Activated CD4-positive, CD25-positive, alpha-beta regulatory T cell (primary cell): Measurements from ENCODE around the gene RPS6KB2.
"Not testable (repeated sequence)": the region's sequence is repeated elsewhere in the genome, so short reads cannot be mapped to it uniquely, and the experiment has no call there.

ENCODE experiments used
- DNase-seq, 4 experiments: peaks; one replicate each; lab custom pipeline; 2025; lab: John Stamatoyannopoulos, UW

The RPS6KB2 gene

GRCh38 chr11:67466962-67467771 lies 38.9 kb downstream of the RPS6KB2 start:
- DNase-seq: no peak

- DNase-seq: no peak
These were observed 39.8 kb downstream of the RPS6KB2 start for GRCh38 chr11:67468056-67468455.

GRCh38 chr11:67468456-67468758 lies 40.1 kb downstream of the RPS6KB2 start:
- no peak for DNase-seq

- peak; percentile 87 to 91 (median 88) for DNase-seq
These were observed 40.6 kb downstream of the RPS6KB2 start, which contains the start of gene TMEM134 for GRCh38 chr11:67468759-67469507. TMEM134 (minus strand) TSS chr11:67469251; CDS start chr11:67469192, 59 bp downstream.

GRCh38 chr11:67469508-67469811 lies 41.2 kb downstream of the RPS6KB2 start:
- DNase-seq: no peak

- no peak for DNase-seq
These were observed 42.2 kb downstream of the RPS6KB2 start for GRCh38 chr11:67470337-67471002.

- DNase-seq: no peak
These were observed 44.6 kb downstream of the RPS6KB2 start for GRCh38 chr11:67472882-67473281.

GRCh38 chr11:67476692-67477091 lies 48.4 kb downstream of the RPS6KB2 start:
- not testable (repeated sequence) for DNase-seq

- not testable (repeated sequence) for DNase-seq
These were observed 49.2 kb downstream of the RPS6KB2 start for GRCh38 chr11:67477344-67478050.

- no peak for DNase-seq
These were observed 54.1 kb downstream of the RPS6KB2 start for GRCh38 chr11:67482275-67482826.

GRCh38 chr11:67482827-67483798 lies 54.8 kb downstream of the RPS6KB2 start, which contains the start of gene AIP:
AIP (plus strand) TSS chr11:67483026; CDS start chr11:67483159, 133 bp downstream.
- DNase-seq: peak; percentile 87 to 96 (median 94)

GRCh38 chr11:67483831-67484665 lies 55.8 kb downstream of the RPS6KB2 start:
- DNase-seq: no peak

- DNase-seq: peak in 3 of 4 experiments; percentile 28 to 42 (median 40)
These were observed 56.6 kb downstream of the RPS6KB2 start for GRCh38 chr11:67484847-67485311.
